GM12864 (cell line): ENCODE measurements around the gene CPLX1.

Experiments used
- DNase-seq: peaks from one replicate; pipeline ENCODE4 v3.0.0-alpha.2; 2011; ENCODE audit warnings: low read depth
- H3K4me3 ChIP-seq: 2 replicates; pipeline ENCODE4 v1.5.1; 2011; ENCODE audit warnings: mild to moderate bottlenecking, low read depth, low read length, control low read depth
- CTCF ChIP-seq: IDR thresholded peaks from 2 replicates; pipeline ENCODE4 v1.5.1; 2011; ENCODE audit warnings: low read depth, mild to moderate bottlenecking, moderate library complexity, low read length, control low read depth, inconsistent platforms; ENCODE audit errors: missing control alignments

The CPLX1 gene

GRCh38 chr4:839675-840443, 13.9 kb upstream of the CPLX1 start:
- no peak for DNase-seq
- H3K4me3 ChIP-seq = no peak overlapping the region
- no peak for TF ChIP-seq CTCF

GRCh38 chr4:837772-838171, 11.8 kb upstream of the CPLX1 start:
- no peak for DNase-seq
- TF ChIP-seq CTCF = no peak
- H3K4me3 ChIP-seq = no peak overlapping the region

GRCh38 chr4:836750-837301, 10.9 kb upstream of the CPLX1 start:
- DNase-seq = no peak
- H3K4me3 ChIP-seq = no peak overlapping the region
- no peak for TF ChIP-seq CTCF

GRCh38 chr4:836003-836511, 10.1 kb upstream of the CPLX1 start:
- DNase-seq = no peak
- TF ChIP-seq CTCF = no peak
- H3K4me3 ChIP-seq = no peak overlapping the region

- no peak for TF ChIP-seq CTCF
- no peak for DNase-seq
- no peak overlapping the region for H3K4me3 ChIP-seq
These were observed 9.4 kb upstream of the CPLX1 start for GRCh38 chr4:835148-836002.

GRCh38 chr4:834368-835147, 8.6 kb upstream of the CPLX1 start:
- DNase-seq = no peak
- TF ChIP-seq CTCF = no peak
- no peak overlapping the region for H3K4me3 ChIP-seq
